ENCODE measurements around the gene B3GNT9. TPM values are rescaled to one million over a fixed set of nuclear protein-coding genes. Genes with fewer than 3 reads are reported as not detected.
A peak's percentile ranks its signal among the peaks of the same experiment; 100 is the strongest.

The B3GNT9 gene
- total RNA-seq, 1 experiment from 2014 or later = 11.5 TPM

DNA sequence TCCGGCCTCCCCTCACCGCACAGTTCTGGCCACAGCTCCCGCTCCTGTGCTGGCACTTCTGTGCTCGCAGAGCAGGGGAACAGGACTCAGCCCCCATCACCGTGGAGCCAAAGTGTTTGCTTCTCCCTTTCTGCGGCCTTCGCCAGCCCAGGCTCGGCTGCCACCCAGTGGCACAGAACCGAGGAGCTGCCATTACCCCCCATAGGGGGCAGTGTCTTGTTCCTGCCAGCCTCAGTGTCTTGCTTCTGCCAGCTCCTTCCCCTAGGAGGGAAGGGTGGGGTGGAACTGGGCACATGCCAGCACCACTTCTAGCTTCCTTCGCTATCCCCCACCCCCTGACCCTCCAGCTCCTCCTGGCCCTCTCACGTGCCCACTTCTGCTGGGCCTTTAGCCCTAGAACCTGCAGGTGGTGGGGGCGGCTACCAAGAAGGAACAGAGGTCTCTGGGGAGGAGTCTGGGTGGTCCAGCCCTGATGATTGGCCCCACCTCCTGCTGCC lies 47.5 kb upstream of the B3GNT9 start:
- ChIA-PET POLR2A (interaction anchor here (1.0 kb wide), 1 partner anchor 11 kb away, joined by 4 read pairs; no protein-coding TSS in a partner anchor), CTCF (interaction anchor here (0.6 to 1.1 kb wide), 3 partner anchors 8 to 29 kb away, joined by 3 to 4 read pairs (median 4); partner anchors contain the start of genes EXOC3L1 and TMEM208)
- TF ChIP-seq CTCF (IDR thresholded peaks at IDR 0.05) (peak; percentile 82), TCF7L2 (IDR thresholded peaks at IDR 0.05; ENCODE audit: low read depth, low read length) (no peak), SIN3A (IDR thresholded peaks at IDR 0.05; ENCODE audit: borderline replicate concordance, insufficient read depth, low read depth, low read length) (no peak)
- TF ChIP-seq, protein P1, sequence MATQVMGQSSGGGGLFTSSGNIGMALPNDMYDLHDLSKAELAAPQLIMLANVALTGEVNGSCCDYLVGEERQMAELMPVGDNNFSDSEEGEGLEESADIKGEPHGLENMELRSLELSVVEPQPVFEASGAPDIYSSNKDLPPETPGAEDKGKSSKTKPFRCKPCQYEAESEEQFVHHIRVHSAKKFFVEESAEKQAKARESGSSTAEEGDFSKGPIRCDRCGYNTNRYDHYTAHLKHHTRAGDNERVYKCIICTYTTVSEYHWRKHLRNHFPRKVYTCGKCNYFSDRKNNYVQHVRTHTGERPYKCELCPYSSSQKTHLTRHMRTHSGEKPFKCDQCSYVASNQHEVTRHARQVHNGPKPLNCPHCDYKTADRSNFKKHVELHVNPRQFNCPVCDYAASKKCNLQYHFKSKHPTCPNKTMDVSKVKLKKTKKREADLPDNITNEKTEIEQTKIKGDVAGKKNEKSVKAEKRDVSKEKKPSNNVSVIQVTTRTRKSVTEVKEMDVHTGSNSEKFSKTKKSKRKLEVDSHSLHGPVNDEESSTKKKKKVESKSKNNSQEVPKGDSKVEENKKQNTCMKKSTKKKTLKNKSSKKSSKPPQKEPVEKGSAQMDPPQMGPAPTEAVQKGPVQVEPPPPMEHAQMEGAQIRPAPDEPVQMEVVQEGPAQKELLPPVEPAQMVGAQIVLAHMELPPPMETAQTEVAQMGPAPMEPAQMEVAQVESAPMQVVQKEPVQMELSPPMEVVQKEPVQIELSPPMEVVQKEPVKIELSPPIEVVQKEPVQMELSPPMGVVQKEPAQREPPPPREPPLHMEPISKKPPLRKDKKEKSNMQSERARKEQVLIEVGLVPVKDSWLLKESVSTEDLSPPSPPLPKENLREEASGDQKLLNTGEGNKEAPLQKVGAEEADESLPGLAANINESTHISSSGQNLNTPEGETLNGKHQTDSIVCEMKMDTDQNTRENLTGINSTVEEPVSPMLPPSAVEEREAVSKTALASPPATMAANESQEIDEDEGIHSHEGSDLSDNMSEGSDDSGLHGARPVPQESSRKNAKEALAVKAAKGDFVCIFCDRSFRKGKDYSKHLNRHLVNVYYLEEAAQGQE (IDR thresholded peaks at IDR 0.05; ENCODE audit: insufficient read depth in 1 of 2, low read depth in 2 of 2, low read length in 1 of 2) = no peak
- no peak for DNase-seq (ENCODE audit: low read depth, low spot score)
- no peak overlapping the region; the same call in 1 of the 2 replicates for H3K27ac ChIP-seq (ENCODE audit: low read length)
- BruUV-seq (replicated peaks) = no TSS peak
- peak; percentile 80 for ATAC-seq
- H3K9me3 ChIP-seq (ENCODE audit: control insufficient read depth, insufficient read depth, low read depth, low read length) = no peaks in the 10 kb centered on the region
- peaks cover 5% of the 10 kb centered on the region for H3K36me3 ChIP-seq (ENCODE audit: control insufficient read depth, insufficient read depth, low read length)
- in situ Hi-C loops (cut with HindIII; ENCODE audit: low pct_unique_long_range_greater_than_20kb, low sequenced_read_pairs) (no loop called here), intact Hi-C loops (cut with micrococcal nuclease; ENCODE audit: unreplicated experiment) (no loop called here)
- no peak overlapping the region for H3K4me3 ChIP-seq (ENCODE audit: low read depth in 2 of 2, low read length in 2 of 2)
- H3K27me3 ChIP-seq (ENCODE audit: control insufficient read depth, insufficient read depth, low read length) = no peaks in the 10 kb centered on the region
- peaks cover 16% of the 10 kb centered on the region for H3K4me1 ChIP-seq (ENCODE audit: control insufficient read depth, insufficient read depth, low read length)

DNA sequence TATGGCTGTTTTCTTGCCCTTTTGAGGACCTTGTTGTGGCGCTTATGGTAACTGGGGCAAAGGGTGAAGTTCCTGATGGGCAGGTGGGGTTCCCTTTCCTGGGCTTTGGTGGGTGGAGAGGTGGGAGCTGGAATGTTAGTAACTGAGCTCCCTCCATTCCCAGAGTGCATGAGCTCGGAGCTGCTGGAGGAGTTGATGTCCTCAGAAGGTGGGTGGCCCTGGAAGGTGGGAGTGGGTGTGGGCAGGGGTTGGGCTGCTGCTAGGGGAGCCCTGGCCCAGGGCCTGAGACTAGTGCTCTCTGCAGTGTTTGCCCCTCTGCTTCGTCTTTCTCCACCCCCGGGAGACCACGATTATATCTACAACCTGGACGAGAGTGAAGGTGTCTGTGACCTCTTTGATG lies 46.9 kb upstream of the B3GNT9 start:
- CTCF ChIA-PET = interaction anchor here (0.6 to 1.1 kb wide), 2 partner anchors 29 to 189 kb away, joined by 4 to 5 read pairs; partner anchors contain the start of gene TMEM208
- in situ Hi-C loops (cut with HindIII; ENCODE audit: low pct_unique_long_range_greater_than_20kb, low sequenced_read_pairs) = no loop called here

More for the DNA sequence above, 46.9 kb upstream of the B3GNT9 start:
- ATAC-seq (no peak), DNase-seq (ENCODE audit: low read depth, low spot score) (no peak)
- H3K27me3 ChIP-seq (ENCODE audit: control insufficient read depth, insufficient read depth, low read length) = no peaks in the 10 kb centered on the region
- BruUV-seq (replicated peaks) = no TSS peak
- intact Hi-C loops (cut with micrococcal nuclease; ENCODE audit: unreplicated experiment) = no loop called here
- H3K9me3 ChIP-seq (ENCODE audit: control insufficient read depth, insufficient read depth, low read depth, low read length) = no peaks in the 10 kb centered on the region
- TF ChIP-seq CTCF (IDR thresholded peaks at IDR 0.05) = no peak
- TF ChIP-seq TCF7L2 (IDR thresholded peaks at IDR 0.05; ENCODE audit: low read depth, low read length) = 0 out of 2 replicates have a peak, but pooled peaks have one; percentile 27
- TF ChIP-seq, protein P1 (IDR thresholded peaks at IDR 0.05; ENCODE audit: insufficient read depth in 1 of 2, low read depth in 2 of 2, low read length in 1 of 2) = no peak
- no peak for TF ChIP-seq SIN3A (IDR thresholded peaks at IDR 0.05; ENCODE audit: borderline replicate concordance, insufficient read depth, low read depth, low read length)
- TF ChIP-seq POLR2AphosphoS5 (IDR thresholded peaks at IDR 0.05; ENCODE audit: low read depth, low read length) = no peak
- H3K36me3 ChIP-seq (ENCODE audit: control insufficient read depth, insufficient read depth, low read length) = peaks cover 10% of the 10 kb centered on the region
- POLR2A ChIA-PET = interaction anchor here (1.0 kb wide), 1 partner anchor 11 kb away, joined by 4 read pairs; no protein-coding TSS in a partner anchor
- peak overlapping the region; percentile 23; the same call in 1 of the 2 replicates for H3K27ac ChIP-seq (ENCODE audit: low read length)
- H3K4me1 ChIP-seq (ENCODE audit: control insufficient read depth, insufficient read depth, low read length) = peaks cover 19% of the 10 kb centered on the region
- no peak overlapping the region for H3K4me3 ChIP-seq (ENCODE audit: low read depth in 2 of 2, low read length in 2 of 2)

Data from Panc1 (cell line).